HL-60 (cell line): ENCODE data around the gene GABRA6.
"Not testable (repeated sequence)": the region's sequence is repeated elsewhere in the genome, so short reads cannot be mapped to it uniquely, and the experiment has no call there.

Experiments used
- DNase-seq, 2 experiments: peaks; one replicate each; pipeline ENCODE4 v3.0.0-alpha.2; 2010 to 2020; ENCODE audit warnings: low read depth in 1 of 2, low spot score in 1 of 2
- H3K27ac ChIP-seq: fragments of 250-450 bp; sonication (Bioruptor Pico); replicated peaks from 2 replicates; pipeline ENCODE4 v1.5.1; 2020; ENCODE audit warnings: mild to moderate bottlenecking, moderate library complexity
- H3K27me3 ChIP-seq: fragments of 250-450 bp; sonication (Bioruptor Pico); 2 replicates; pipeline ENCODE4 v1.5.1; 2021; ENCODE audit warnings: mild to moderate bottlenecking, moderate library complexity; ENCODE audit not compliant: insufficient read depth, poor library complexity, severe bottlenecking
- H3K4me3 ChIP-seq: replicated peaks from 2 replicates; pipeline ENCODE4 v1.5.1; 2011; ENCODE audit warnings: mild to moderate bottlenecking, control low read depth, low read length; ENCODE audit not compliant: insufficient read depth
- GABPA ChIP-seq: IDR thresholded peaks from 2 replicates; pipeline ENCODE4 v1.6.1; 2012; ENCODE audit warnings: low read depth
- POLR2AphosphoS5 ChIP-seq: IDR thresholded peaks from 2 replicates; pipeline ENCODE4 v1.6.1; 2012; ENCODE audit warnings: low read depth
- SPI1 ChIP-seq: IDR thresholded peaks from 2 replicates; pipeline ENCODE4 v1.6.1; 2012; ENCODE audit warnings: low read depth, mild to moderate bottlenecking, borderline replicate concordance
- long read RNA-seq: library from polyadenylated mRNA; unstranded; transcript quantifications from one replicate; pipeline ENCODE4 v2.0.0, GENCODE V29; 2020
- TF ChIP-seq, protein P1 (sequence below): IDR thresholded peaks from one replicate; pipeline ENCODE4 v1.5.1; 2011; ENCODE audit warnings: low read length, control low read depth, inconsistent platforms; ENCODE audit not compliant: insufficient read depth
- TF ChIP-seq, protein P2 (sequence below): IDR thresholded peaks from 2 replicates; pipeline ENCODE4 v1.6.1; 2012; ENCODE audit warnings: low read depth; ENCODE audit not compliant: insufficient replicate concordance

GABRA6 gene
- long read RNA-seq = 0 reads

DNA sequence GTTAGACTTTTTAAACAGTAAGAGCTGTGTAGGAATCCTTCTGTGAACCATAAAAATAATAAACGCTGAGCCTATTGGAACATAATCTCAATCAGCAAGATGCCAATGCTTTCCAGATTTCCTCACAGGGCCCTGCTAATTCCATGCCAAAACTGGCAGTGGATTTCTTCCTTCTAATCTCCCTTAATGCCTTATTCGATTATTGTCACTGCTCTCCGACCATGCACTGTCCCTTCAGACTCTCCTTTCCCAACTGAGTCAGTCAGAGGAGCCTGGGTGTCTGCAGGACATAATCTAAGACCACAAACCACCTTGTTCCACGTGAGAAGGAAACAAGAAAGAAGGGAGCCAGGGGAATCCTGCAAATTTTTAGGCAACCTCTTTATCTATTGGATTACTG, at the start of gene GABRA6:
GABRA6 (plus strand) TSS at position 261 of the 400 bp plus-strand sequence. CDS start 269 bp downstream, outside the sequence.
- H3K27me3 ChIP-seq = no peaks in the 10 kb centered on the region
- no peak within 1 kb of the TSS for H3K4me3 ChIP-seq
- no peak for TF ChIP-seq POLR2AphosphoS5
- TF ChIP-seq, protein P1, sequence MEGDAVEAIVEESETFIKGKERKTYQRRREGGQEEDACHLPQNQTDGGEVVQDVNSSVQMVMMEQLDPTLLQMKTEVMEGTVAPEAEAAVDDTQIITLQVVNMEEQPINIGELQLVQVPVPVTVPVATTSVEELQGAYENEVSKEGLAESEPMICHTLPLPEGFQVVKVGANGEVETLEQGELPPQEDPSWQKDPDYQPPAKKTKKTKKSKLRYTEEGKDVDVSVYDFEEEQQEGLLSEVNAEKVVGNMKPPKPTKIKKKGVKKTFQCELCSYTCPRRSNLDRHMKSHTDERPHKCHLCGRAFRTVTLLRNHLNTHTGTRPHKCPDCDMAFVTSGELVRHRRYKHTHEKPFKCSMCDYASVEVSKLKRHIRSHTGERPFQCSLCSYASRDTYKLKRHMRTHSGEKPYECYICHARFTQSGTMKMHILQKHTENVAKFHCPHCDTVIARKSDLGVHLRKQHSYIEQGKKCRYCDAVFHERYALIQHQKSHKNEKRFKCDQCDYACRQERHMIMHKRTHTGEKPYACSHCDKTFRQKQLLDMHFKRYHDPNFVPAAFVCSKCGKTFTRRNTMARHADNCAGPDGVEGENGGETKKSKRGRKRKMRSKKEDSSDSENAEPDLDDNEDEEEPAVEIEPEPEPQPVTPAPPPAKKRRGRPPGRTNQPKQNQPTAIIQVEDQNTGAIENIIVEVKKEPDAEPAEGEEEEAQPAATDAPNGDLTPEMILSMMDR = no peak
- no peak within 1 kb of the TSS for H3K27ac ChIP-seq
- DNase-seq = no peak

DNA sequence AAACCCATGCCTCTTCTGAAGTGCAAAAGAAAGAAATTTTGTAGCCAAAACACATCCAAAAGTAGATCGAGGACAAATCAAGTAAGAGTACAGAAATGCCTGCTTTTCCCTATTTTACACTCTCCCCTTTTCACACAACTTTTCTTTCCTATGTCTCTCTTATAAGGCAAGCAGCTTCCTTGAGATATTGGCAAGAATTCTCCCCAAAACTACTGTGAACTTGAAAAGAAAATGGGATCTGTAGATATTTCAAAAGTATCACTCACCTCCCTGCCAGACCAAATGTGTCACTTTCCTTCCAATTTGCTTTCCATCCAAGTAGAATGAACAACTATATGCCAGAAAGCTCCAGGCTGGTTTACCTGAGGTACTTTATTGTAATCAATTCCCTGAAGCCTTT, 47.9 kb upstream of the GABRA6 start:
- Histone ChIP-seq H3K4me3 (no peak overlapping the region), H3K27ac (no peak overlapping the region), H3K27me3 (no peaks in the 10 kb centered on the region)
- no peak for DNase-seq
- TF ChIP-seq GABPA (no peak), SPI1 (no peak), POLR2AphosphoS5 (no peak)
- TF ChIP-seq, protein P1 = no peak
- TF ChIP-seq, protein P2, sequence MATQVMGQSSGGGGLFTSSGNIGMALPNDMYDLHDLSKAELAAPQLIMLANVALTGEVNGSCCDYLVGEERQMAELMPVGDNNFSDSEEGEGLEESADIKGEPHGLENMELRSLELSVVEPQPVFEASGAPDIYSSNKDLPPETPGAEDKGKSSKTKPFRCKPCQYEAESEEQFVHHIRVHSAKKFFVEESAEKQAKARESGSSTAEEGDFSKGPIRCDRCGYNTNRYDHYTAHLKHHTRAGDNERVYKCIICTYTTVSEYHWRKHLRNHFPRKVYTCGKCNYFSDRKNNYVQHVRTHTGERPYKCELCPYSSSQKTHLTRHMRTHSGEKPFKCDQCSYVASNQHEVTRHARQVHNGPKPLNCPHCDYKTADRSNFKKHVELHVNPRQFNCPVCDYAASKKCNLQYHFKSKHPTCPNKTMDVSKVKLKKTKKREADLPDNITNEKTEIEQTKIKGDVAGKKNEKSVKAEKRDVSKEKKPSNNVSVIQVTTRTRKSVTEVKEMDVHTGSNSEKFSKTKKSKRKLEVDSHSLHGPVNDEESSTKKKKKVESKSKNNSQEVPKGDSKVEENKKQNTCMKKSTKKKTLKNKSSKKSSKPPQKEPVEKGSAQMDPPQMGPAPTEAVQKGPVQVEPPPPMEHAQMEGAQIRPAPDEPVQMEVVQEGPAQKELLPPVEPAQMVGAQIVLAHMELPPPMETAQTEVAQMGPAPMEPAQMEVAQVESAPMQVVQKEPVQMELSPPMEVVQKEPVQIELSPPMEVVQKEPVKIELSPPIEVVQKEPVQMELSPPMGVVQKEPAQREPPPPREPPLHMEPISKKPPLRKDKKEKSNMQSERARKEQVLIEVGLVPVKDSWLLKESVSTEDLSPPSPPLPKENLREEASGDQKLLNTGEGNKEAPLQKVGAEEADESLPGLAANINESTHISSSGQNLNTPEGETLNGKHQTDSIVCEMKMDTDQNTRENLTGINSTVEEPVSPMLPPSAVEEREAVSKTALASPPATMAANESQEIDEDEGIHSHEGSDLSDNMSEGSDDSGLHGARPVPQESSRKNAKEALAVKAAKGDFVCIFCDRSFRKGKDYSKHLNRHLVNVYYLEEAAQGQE = no peak

- TF ChIP-seq SPI1 = no peak
- TF ChIP-seq GABPA = no peak
- TF ChIP-seq POLR2AphosphoS5 = no peak
- TF ChIP-seq, protein P2 = no peak
- TF ChIP-seq, protein P1 = no peak
- Histone ChIP-seq H3K27me3 (no peaks in the 10 kb centered on the region), H3K27ac (no peak overlapping the region), H3K4me3 (no peak overlapping the region)
- DNase-seq = no peak
Measured at GRCh38 chr5:161641444-161641843, 44.1 kb upstream of the GABRA6 start.

GRCh38 chr5:161645264-161645663, 40.3 kb upstream of the GABRA6 start:
- no peak overlapping the region for H3K4me3 ChIP-seq
- TF ChIP-seq GABPA (no peak), SPI1 (no peak), POLR2AphosphoS5 (no peak)
- TF ChIP-seq, protein P2 = no peak
- TF ChIP-seq, protein P1 = no peak
- no peaks in the 10 kb centered on the region for H3K27me3 ChIP-seq
- DNase-seq = no peak
- H3K27ac ChIP-seq = no peak overlapping the region

DNA sequence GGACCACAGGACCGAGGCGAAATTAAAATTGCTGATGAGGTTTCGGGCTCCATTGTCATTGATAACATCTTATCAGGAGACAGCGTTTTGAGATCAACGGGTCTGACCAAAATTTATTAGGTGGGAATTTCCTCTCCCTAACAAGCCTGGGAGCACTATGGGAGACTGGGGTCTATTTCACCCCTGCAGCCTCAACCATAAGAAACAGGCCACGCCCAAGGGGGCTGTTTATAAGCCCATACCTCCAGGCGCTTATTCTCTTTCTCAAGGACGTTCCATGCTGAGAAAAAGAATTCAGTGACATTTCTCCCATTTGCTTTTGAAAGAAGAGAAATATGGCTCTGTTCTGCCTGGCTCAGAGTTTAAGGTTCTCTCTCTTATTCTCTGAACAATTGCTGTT, 33.6 kb upstream of the GABRA6 start:
- not testable (repeated sequence) for DNase-seq, H3K4me3 ChIP-seq, H3K27me3 ChIP-seq, H3K27ac ChIP-seq
